ENCODE results near the gene NMT1.
"Not testable (repeated sequence)": the region's sequence is repeated elsewhere in the genome, so short reads cannot be mapped to it uniquely, and the experiment has no call there.

NMT1 gene

DNA sequence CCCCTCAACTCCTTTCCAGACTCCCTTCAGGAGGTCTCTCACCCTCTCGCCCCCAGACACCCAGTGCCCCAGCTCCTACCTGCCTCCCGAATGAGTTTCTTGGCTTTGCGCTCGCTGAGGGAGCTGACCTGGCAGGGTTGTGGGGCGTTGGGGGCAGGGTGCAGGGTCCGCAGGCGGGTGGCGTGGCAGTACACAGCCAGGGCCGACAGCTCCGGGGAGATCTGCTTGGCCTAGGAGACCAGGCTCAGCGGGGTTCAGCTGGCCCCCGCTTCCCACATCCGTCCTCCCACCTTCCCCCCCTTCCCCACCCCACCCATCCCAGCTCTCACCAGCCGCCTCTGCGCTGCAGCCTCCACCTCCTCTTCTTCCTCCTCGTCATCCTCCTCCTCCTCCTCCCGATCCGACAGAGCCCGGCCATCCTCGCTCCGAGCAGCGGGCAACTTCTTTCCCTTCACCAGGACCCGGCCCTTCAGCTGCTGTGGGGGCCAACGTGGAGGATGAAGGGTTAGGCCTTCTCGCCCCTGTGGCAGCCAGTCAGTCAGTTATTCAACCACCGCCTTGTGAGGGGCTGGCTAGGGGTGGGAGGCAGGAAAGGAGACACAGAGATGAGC is 54.0 kb downstream of the NMT1 start:
- intact Hi-C loops (cut with DNase I), result no loop called here
- no peak for DNase-seq

DNA sequence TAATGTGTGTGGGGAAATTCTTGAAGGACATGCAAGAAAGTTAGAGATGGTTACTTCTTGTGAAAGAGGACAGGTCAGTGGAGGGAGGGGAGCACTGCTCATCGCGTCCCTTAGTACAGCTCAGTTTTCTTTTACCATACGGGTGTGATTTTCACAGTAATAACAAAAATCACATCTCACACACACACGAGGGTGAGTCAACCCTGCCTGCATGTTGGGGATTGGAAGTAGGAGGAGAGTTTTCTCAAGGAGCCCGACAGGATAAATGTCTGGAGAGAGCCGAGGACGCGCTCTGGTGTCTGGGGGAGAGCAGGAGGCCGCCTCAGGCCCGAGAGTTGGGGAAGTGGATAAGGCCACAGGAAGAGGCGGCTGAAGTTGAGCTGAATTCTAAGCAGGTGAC is 54.8 kb downstream of the NMT1 start:
- intact Hi-C loops (cut with DNase I), result no loop called here
- DNase-seq, result no peak

DNA sequence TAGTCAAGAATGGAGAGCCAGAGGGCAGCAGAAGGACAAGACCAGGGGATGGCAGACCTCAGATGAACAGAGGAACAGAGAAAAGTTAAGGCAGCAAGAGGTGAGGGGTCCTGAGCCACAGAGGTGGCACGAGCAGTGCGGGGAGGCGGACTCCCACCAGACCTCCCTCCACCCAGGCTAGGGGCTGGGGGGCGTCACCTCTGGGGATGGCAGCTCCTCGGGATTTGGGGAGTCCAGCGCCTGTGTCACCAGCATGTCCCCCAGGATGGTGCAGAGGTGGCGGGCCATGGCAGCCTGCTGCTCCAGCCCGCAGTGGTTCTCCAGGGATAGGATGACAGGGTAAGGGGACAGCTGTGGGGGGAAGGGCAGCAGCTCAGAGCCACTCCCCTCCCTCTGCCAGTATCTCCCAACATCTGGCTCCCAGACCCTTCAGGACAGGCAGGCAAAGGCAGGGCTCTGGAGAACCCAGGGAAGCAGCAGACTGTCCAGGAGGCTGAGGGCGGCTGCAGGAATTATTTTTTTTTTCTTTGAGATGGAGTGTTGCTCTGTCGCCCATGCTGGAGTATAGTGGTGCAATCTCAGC is 55.4 kb downstream of the NMT1 start:
- no peak for DNase-seq
- intact Hi-C loops (cut with DNase I), result no loop called here

DNA sequence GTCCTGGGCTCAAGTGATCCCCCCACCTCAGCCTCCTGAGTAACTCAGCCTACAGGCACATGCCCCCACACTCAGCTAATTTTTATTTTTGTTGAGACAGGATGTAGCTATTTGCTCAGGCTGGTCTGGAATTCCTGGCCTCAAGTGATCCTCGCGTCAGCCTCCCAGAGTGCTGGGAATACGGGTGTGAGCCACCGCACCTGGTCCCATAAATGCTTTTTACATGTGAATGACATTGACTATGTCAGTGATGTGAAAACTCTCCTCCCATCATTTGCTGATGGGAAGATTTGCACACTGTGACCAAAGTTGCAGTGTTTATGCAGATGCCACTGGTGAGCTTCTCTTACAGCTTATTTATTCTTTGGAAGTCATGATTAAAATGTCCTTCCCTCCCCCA is 56.2 kb downstream of the NMT1 start:
- DNase-seq, result no peak
- intact Hi-C loops (cut with DNase I), result no loop called here

DNA sequence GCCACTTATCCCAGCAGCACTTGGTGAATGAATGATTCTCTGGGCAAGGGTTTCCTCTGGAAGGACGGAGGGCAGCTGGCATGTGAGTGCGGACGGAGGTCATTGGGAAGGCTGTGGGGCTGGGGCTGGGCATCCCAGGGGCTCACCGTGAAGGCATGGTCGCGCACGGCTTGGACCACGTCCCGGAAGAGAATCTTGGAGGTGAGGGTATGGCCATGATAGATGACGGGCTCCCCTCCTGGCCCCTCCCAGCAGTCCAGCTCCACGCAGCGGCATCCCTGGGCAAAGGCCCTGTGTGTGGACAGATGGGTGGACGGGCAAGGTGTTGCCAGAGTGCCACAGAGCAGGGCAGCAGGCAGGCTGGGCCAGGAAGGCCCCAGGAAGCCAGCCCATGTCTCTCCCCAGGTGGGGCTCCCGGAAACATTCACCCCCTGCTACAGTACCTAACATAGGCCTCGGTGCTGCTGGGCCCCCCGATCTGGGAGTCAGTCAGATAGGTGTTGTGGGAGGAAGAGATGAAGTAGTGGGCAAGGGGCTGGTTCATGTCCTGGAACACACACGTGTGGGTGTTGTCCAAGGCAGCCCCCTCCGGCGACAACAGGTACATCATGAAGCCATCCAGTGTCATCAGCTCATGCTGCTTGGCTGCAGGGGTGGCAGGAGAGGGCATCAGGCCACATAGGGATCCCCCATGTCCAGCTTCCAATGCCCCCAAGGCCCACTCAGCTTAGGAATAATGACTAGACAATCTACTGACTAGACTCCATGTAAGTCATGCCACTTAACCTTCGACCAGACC is 56.9 kb downstream of the NMT1 start:
- DNase-seq, result no peak
- intact Hi-C loops (cut with DNase I), result no loop called here

DNA sequence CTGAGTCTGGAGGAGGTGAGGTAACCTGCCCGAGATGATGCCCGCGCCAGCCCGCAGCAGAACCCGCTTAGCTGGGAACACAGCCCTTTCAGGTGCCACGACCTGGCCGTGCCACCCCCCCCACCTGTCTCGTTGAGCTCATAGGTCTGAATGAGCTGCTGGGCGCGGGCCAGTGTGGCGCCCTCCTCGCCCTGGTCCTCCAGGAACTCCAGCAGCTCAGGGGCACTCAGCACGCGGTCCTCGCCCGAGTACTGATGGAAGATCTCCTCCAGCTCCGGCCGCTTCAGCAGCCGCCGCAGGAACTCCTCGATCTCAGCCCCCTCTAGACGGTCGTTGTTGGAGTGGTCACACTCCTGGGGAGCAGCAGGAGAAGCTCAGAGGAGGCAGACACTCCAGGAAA is 57.6 kb downstream of the NMT1 start:
- intact Hi-C loops (cut with DNase I), result no loop called here
- DNase-seq, result no peak

DNA sequence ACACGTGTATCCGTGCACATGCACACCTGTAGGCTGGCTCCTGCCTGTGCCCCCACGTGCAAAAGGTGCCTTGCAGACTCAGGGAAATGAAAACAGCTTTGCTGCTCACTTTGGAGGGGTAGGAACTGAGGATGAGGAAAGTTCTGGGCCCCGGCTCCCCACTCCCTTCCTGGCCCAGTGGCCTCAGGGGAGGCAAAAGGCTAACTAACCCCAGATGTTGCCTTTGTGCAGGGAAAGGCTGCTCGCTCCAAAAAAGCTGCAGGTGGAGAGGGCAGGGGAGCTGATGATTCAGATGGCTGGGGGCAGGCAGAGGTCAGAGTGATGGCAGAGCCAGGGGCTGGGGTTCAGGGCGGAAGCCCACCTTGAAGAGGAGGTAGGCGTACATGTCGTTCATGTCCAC is 58.8 kb downstream of the NMT1 start:
- intact Hi-C loops (cut with DNase I), result no loop called here

DNA sequence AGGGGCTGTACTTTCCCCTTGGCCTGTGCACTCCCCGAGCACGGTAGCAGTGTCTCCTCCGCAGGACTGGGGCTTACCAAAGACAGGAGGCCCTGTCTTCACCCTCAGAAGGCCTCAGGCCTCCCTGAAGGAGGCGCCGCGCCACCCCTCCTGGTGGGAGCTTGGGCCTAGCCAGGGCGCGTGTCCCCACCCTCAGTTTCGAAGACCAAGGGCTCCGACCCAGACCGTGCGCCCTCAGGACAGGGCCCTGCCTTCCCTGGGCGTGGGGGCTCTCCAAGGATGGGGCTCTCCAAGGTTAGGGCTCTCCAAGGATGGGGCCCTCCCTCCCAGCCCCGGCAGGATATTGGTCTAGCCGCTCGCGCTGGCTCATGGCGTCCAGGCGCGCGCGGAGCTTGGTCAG is 59.4 kb downstream of the NMT1 start:
- DNase-seq, result no peak
- intact Hi-C loops (cut with DNase I), result no loop called here

More for the DNA sequence above, 58.8 kb downstream of the NMT1 start:
- DNase-seq, result no peak

DNA sequence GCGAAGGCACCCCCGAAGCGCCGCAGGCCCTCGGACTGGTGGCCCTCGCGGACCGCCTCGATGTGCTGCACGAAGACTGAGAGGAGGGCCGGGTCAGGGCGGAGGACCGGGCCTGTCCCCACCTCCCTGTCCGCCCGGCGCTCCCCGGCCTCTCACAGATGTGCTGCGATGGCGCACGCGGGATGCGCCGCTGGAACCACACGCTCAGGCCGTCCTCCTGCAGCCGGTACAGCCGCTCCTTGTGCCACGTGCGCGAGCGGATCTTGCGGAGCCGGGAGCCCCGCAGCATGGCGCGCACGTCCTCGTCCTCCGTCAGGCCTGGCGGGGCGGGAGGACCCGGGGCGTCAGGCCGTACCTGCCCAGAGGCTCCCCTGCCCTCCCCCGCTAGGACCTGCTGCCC is 59.9 kb downstream of the NMT1 start:
- intact Hi-C loops (cut with DNase I), result no loop called here
- DNase-seq, result no peak

DNA sequence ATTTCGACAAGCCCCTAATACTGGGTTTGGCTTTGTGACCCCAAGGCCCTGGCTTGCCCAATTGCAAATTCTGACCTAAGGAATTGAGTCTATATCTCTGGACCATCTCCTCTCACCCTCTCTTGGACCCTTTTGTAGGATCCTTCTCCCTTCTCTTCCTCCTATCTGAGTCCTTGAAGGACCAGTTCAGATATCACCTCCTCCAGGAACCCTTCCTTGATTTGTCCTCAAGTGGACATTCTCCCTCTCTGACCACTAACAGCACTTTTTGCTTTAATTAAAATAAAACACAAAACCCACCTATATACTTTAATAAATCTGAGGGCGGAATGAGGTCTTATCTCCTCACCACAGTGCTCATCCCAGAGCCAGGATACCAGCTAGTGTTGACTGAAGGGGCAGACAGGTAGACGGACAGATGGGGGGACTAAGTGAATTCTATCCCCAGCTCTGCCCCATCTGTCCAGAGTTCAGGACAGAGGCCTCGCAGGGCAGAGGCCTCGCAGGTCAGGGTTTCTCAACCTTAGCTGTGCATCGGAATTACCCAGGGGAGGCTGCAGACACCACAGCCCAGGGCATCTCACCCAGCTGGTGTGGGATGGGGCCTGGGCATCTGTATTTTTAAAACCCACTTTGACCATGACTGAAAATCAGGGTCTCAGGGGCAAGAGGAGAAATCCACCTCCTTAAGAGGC is 62.1 kb downstream of the NMT1 start:
- no peak for DNase-seq
- intact Hi-C loops (cut with DNase I), result no loop called here

DNA sequence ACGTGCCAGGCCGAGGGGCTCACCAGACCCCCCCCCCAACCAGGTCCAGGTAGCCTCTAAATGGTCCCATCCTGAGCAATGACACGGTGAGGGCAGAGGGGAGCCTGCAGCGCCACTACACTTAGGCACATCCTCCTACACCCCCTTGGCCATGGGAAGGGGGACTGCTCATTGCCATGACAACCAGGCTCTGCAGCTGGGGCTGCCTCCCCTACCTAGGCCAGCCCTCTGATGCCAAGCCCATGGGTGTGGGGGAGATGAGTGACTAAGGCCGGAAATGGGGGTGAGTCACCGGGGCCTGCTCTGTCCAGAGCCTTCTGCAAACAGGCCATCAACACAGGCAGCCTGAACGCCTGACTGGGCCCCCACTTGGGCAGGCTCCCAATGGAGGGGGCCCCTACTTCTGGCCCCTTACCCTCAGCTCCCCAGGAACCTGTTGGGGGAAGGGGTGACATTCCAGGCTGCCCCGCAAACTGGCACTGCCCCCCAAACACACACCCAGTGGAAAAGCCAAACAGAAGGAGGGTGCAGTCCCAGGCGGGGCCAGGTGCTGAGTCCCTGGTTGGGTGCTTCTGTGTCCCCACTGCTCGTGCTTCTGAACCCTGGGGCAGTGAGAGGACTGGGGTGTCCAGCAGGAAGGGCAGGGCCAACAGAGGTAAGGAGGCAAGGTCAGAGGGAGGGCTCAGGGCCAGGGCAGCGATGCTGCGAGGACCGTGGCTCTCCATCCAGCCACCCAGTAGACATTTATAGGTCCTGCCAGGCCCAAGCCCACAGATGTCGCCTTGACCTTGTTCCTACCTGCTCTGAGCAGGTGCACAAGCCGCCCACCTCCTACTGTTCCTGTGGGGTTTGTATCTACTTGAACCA is 63.0 kb downstream of the NMT1 start:
- no peak for DNase-seq
- intact Hi-C loops (cut with DNase I), result no loop called here

DNA sequence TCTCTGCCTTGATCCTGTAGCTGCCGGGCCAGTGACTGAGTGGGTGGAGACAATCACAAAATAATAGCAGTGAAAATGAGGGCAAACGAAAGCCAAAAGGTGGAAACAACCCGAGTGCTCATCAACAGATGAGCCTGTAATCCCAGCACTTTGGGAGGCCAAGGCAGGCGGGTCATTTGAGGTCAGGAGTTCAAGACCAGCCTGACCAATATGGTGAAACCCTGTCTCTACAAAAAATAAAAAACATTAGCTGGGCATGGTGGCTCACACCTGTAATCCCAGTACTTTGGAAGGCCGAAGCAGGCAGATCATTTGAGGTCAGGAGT is 63.6 kb downstream of the NMT1 start:
- intact Hi-C loops (cut with DNase I); DNase-seq: not testable (repeated sequence)

DNA sequence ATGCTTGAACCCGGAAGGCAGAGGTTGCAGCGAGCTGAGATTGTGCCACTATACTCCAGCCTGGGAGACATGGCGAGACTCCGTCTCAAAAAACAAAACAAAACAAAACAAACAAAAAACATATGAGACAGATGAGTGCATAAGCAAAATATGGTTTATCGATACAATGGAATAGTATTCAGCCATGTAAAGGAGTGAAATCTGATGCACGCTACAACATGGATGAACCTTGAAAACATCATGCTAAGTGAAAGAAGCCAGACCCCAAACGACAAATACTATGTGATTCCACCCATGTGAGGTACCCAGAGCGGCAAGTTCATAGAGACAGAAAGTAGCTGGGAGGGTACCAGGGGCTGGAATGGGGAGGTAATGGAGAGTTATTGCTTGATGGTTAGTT is 64.4 kb downstream of the NMT1 start:
- intact Hi-C loops (cut with DNase I), result no loop called here
- no peak for DNase-seq

DNA sequence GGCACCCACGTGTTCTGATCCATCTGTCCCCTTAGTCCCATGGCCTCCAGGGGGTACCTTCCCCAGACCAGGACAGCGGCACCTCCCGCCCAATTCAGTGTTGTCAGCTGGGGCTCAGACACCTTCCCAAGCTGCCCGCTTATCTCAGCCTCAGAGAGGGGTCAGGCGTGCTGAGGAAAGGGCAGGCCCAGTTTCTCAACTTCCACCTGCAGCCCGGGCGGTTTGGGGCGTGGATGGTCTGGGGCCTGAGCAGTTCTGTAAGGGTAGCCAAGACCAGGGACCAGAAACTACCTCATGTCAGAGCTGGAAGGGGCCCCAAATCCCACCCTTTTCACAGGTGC is 66.1 kb downstream of the NMT1 start:
- intact Hi-C loops (cut with DNase I), result no loop called here
- no peak for DNase-seq

DNA sequence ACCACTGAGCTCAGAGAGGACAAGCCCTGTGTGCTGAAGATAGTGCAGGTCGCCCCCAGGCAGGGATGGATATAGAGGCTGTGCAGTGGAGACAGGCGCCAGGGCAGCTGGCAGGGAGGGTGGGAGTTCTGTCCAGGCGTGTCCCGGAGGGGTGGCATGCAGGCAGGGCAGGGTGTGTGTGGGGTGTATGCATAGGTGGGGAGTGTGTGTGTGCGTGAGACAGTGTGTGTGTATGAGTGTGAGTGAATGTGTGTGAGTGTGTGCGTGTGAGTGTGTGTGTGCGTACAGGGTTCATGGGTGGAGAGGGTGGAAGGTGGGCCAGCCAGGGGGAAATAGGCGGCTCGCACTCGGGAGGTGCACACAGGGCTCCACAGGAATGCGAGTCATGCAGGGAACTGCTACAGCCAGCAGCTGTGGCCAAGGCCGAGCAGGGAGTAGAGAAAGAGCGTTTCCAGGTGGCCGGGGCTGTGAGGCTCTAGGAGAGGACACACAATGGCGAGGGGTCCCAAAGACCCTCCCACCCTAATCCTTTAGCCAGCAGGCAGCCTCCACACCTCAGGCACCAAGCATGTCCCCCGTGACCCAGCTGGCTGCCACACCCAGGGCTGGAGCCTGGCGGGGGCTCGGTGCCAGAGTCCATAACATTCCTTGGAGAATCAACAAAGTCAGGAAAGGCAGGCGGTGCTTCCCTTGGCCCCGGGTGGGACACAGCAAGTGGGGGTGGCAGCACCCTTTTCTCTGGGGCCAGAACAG is 66.6 kb downstream of the NMT1 start:
- DNase-seq, result no peak
- intact Hi-C loops (cut with DNase I), result no loop called here

DNA sequence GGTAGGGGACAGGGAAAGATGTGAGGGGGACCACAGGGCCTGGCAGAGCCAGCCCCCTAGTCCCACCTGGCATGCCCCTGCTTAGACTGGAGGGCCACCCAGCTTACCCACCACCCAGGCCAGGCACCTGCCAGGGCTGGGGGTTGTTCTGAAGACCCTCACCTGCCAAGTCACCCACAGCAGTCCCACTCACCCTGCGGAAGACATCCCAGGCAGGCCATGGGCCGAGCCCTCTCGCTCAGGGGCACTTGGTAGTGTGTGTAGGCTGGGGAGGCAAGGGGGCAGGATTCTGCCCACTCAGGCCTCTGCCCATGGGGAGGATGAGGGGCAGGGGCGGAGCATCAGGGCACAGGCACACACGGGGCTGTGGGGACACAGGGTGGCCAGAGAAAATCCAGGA is 67.2 kb downstream of the NMT1 start:
- intact Hi-C loops (cut with DNase I), result no loop called here
- no peak for DNase-seq

DNA sequence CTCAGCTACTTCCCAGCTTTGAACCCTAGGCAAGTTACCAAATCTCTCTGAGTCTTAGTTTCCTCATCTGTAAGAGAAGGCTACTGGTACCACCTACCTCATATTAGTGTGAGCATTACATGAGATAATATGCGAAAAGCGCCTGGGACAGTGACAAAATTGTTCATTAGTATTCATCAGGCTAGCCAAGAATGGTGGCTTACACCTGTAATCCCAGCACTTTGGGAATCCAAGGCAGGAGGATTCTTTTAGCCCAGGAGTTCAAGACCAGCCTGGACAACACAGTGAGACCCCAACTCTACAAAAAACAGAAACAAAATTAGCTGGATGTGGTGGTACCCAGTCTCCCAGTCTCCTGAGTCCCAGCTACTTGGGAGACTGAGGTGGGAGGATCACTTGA is 67.9 kb downstream of the NMT1 start:
- DNase-seq, result no peak
- intact Hi-C loops (cut with DNase I), result no loop called here

DNA sequence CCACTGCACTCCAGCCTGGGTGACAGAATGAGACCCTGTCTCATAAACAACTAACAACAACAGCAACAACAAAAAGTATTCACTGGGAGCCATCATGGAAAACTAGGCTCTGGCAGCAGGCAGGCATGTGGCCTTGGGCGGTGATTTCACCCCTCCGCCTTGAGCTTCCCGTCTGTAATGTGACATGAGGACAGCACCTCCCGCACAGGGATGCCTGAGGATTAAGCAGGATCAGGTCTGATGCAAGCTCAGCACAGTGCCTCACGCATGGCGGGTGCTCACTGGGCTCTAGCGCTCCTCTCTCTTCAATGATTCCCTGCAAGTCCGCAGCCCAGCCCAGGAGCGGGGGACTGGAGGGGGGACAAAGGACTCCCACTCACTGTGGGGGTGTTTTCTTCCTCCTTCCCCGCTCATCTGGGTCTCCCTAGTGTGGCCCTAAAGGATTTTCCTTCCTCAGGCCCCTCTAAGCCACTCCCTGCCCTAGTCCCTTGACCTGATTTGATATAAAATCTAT is 68.4 kb downstream of the NMT1 start:
- intact Hi-C loops (cut with DNase I), result no loop called here
- no peak for DNase-seq

DNA sequence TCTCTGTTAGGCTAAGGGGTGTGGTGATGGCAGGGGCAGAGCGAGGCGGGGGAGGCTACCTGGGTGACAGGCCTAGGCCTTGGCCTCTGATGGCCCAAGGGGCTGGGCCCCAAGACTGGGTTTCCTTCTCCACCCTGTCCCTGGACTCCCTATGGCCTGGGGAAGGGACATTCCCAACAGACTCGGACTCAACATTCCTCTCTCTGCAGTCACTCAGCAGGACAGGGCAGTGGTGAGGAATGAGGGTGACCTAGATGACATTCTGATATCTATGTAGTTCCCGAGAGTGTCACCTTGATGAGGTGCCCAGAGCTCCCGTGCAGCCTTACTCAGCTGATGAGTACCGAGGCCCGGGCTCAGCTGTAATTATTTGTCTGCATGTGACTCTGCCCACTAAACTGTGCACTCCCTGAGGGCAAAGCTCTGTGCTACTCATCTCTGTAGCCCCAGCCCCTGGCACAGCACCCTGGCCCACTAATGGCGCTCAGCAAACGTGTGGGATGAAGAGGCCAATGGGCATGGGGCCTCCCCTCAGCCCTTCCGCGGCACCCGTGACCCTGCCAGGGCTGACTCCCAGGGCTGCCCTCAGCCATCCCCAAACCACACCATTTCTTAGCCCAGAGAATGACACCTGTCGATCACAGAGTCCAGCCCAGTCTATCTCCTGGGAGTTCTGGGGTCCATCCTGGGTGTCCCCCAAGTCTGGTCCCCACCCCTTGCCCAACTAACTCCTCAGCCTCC is 69.0 kb downstream of the NMT1 start:
- no peak for DNase-seq
- intact Hi-C loops (cut with DNase I), result loop anchor here (5.0 to 10.0 kb wide), 2 partner anchors 33 to 355 kb away; no protein-coding TSS in a partner anchor

Data from posterior cingulate gyrus (tissue), 11 donors.